WTC11 (cell line): Measurements from ENCODE around the gene CLCF1. TPM values are rescaled to one million over a fixed set of nuclear protein-coding genes. Genes with fewer than 3 reads are reported as not detected.

Source experiments
- ATAC-seq: fragments of 200-7000 bp; cut with Tn5 transposase; 2 replicates; pipeline ENCODE4 v1.10.0; 2021; ENCODE audit warnings: mild to moderate bottlenecking, moderate library complexity
- CTCF ChIA-PET: fragments of 300-600 bp; sonication (Branson Sonifier 250); formaldehyde crosslinking; loops from one replicate; lab custom pipeline; 2021; ENCODE audit warnings: antibody characterized with exemption; lab: Charles Lee
- POLR2A ChIA-PET: fragments of 350-600 bp; sonication (Branson Sonifier 250); formaldehyde crosslinking; loops from one replicate; lab custom pipeline; 2021; ENCODE audit warnings: antibody characterized with exemption; lab: Charles Lee
- DNase-seq: peaks from one replicate; pipeline ENCODE4 v3.0.0; 2021; ENCODE audit warnings: low spot score
- H3K27ac Mint-ChIP-seq: 2 replicates; pipeline ENCODE4 v1.8.0; 2021; ENCODE audit warnings: mixed read lengths
- H3K27me3 Mint-ChIP-seq: 2 replicates; pipeline ENCODE4 v1.8.0; 2021; ENCODE audit warnings: low read depth, mild to moderate bottlenecking, moderate library complexity, mixed read lengths
- H3K36me3 Mint-ChIP-seq: 2 replicates; pipeline ENCODE4 v1.8.0; 2021; ENCODE audit warnings: mixed read lengths
- H3K4me1 Mint-ChIP-seq: 2 replicates; pipeline ENCODE4 v1.8.0; 2022; ENCODE audit warnings: mixed read lengths
- H3K4me3 Mint-ChIP-seq: 2 replicates; pipeline ENCODE4 v1.8.0; 2021; ENCODE audit warnings: mild to moderate bottlenecking, moderate library complexity, mixed read lengths
- H3K9me3 Mint-ChIP-seq: 2 replicates; pipeline ENCODE4 v1.8.0; 2021; ENCODE audit warnings: mixed read lengths
- CREM ChIP-seq: sonication (generic); formaldehyde crosslinking; IDR thresholded peaks from 2 replicates; pipeline ENCODE4 v1.8.1; 2022; ENCODE audit warnings: mild to moderate bottlenecking, missing genetic modification reagents, moderate library complexity
- ELF4 ChIP-seq: sonication (generic); formaldehyde crosslinking; IDR thresholded peaks from 2 replicates; pipeline ENCODE4 v1.8.1; 2022; ENCODE audit warnings: low read depth, mild to moderate bottlenecking, moderate library complexity, missing genetic modification reagents
- EMX1 ChIP-seq: fragments of 250-450 bp; sonication (Bioruptor Pico); IDR thresholded peaks from 2 replicates; pipeline ENCODE4 v1.8.0; 2021; ENCODE audit warnings: mild to moderate bottlenecking
- ETV6 ChIP-seq: sonication (generic); formaldehyde crosslinking; IDR thresholded peaks from 2 replicates; pipeline ENCODE4 v1.8.1; 2022; ENCODE audit warnings: mild to moderate bottlenecking, missing genetic modification reagents
- FOXK1 ChIP-seq: sonication (generic); formaldehyde crosslinking; IDR thresholded peaks from 2 replicates; pipeline ENCODE4 v1.8.0; 2022; ENCODE audit warnings: mild to moderate bottlenecking, moderate library complexity, missing genetic modification reagents
- GABPB1 ChIP-seq: sonication (generic); formaldehyde crosslinking; IDR thresholded peaks from 2 replicates; pipeline ENCODE4 v1.8.1; 2023; ENCODE audit warnings: mild to moderate bottlenecking, missing genetic modification reagents
- NFATC4 ChIP-seq: fragments of 250-450 bp; sonication (Bioruptor Pico); IDR thresholded peaks from 2 replicates; pipeline ENCODE4 v1.9.0; 2021; ENCODE audit warnings: mild to moderate bottlenecking
- NFE2L1 ChIP-seq: sonication (generic); formaldehyde crosslinking; IDR thresholded peaks from 2 replicates; pipeline ENCODE4 v1.8.1; 2023; ENCODE audit warnings: missing genetic modification reagents
- ZNF263 ChIP-seq: sonication (generic); formaldehyde crosslinking; IDR thresholded peaks from 2 replicates; pipeline ENCODE4 v1.8.1; 2022; ENCODE audit warnings: low read depth, mild to moderate bottlenecking, moderate library complexity, missing genetic modification reagents
- ZNF416 ChIP-seq: fragments of 250-450 bp; sonication (Bioruptor Pico); IDR thresholded peaks from 2 replicates; pipeline ENCODE4 v1.9.0; 2021; ENCODE audit warnings: mild to moderate bottlenecking, inconsistent platforms
- total RNA-seq: library from RNA; stranded (reverse); gene quantifications from 3 replicates; pipeline ENCODE4 v1.2.3, GENCODE V29; 2021
- TF ChIP-seq, protein P1 (sequence below): sonication (generic); formaldehyde crosslinking; IDR thresholded peaks from 2 replicates; pipeline ENCODE4 v1.8.1; 2022; ENCODE audit warnings: low read depth, mild to moderate bottlenecking, moderate library complexity, missing genetic modification reagents, borderline replicate concordance
- TF ChIP-seq, protein P2 (sequence below): sonication (generic); formaldehyde crosslinking; IDR thresholded peaks from 2 replicates; pipeline ENCODE4 v1.8.0; 2022; ENCODE audit warnings: mild to moderate bottlenecking, missing genetic modification reagents
- TF ChIP-seq, protein P3 (sequence below): sonication (generic); formaldehyde crosslinking; IDR thresholded peaks from 2 replicates; pipeline ENCODE4 v1.8.1; 2022; ENCODE audit warnings: mild to moderate bottlenecking, moderate library complexity, missing genetic modification reagents
- TF ChIP-seq, protein P4 (sequence below): sonication (generic); formaldehyde crosslinking; IDR thresholded peaks from 2 replicates; pipeline ENCODE4 v1.8.1; 2023; ENCODE audit warnings: mild to moderate bottlenecking, missing genetic modification reagents, moderate library complexity
- TF ChIP-seq, protein P5 (sequence below): sonication (generic); formaldehyde crosslinking; IDR thresholded peaks from 2 replicates; pipeline ENCODE4 v1.8.1; 2023; ENCODE audit warnings: mild to moderate bottlenecking, missing genetic modification reagents
- TF ChIP-seq, protein P6 (sequence below): sonication (generic); formaldehyde crosslinking; IDR thresholded peaks from 2 replicates; pipeline ENCODE4 v1.8.0; 2022; ENCODE audit warnings: mild to moderate bottlenecking, missing genetic modification reagents
- TF ChIP-seq, protein P7 (sequence below): sonication (generic); formaldehyde crosslinking; IDR thresholded peaks from 2 replicates; pipeline ENCODE4 v1.8.0; 2023; ENCODE audit warnings: missing genetic modification reagents, mild to moderate bottlenecking, borderline replicate concordance
- TF ChIP-seq, protein P8 (sequence below): sonication (generic); formaldehyde crosslinking; IDR thresholded peaks from 2 replicates; pipeline ENCODE4 v1.8.1; 2022; ENCODE audit warnings: missing genetic modification reagents, borderline replicate concordance

The CLCF1 gene
- total RNA-seq, 1 experiment from 2014 or later: 0.92 TPM

DNA sequence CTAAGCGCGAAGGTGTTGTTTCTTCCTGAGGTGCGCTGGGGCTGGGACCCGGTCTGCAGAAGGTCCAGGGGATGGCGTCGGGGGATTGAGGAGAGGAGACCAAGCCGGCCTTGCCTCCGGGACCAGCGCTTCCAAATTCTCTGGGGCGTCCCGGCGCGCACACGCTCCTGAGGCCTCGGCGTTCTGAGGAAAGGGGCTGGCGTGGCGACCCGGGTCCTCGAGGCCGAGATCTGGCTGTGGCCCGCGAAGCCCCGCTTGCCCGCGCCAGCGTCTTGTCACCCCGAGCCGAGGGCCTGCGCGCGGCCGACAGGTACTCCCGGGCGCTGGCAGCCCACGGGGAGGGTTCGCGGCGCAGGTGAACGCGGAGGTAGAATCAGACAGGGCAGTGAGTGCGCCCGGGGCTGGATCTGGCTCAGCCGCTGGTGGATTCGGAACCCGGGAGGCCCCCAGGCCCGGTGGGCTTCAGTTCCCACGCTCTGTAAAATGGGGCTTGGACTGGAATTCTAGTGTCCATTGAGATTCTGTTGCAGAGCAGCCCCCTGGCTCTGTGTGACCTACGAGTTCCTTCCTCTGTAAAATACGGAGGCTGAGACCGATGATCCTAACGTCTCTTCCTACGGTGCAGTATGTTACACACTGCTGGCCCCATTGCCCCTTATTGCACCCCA lies 55.4 kb downstream of the CLCF1 start (continued):
- TF ChIP-seq, protein P1, sequence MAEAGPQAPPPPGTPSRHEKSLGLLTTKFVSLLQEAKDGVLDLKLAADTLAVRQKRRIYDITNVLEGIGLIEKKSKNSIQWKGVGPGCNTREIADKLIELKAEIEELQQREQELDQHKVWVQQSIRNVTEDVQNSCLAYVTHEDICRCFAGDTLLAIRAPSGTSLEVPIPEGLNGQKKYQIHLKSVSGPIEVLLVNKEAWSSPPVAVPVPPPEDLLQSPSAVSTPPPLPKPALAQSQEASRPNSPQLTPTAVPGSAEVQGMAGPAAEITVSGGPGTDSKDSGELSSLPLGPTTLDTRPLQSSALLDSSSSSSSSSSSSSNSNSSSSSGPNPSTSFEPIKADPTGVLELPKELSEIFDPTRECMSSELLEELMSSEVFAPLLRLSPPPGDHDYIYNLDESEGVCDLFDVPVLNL (CRISPR knock-in tag): no peak
- no peak for TF ChIP-seq ELF4
- TF ChIP-seq, protein P2, sequence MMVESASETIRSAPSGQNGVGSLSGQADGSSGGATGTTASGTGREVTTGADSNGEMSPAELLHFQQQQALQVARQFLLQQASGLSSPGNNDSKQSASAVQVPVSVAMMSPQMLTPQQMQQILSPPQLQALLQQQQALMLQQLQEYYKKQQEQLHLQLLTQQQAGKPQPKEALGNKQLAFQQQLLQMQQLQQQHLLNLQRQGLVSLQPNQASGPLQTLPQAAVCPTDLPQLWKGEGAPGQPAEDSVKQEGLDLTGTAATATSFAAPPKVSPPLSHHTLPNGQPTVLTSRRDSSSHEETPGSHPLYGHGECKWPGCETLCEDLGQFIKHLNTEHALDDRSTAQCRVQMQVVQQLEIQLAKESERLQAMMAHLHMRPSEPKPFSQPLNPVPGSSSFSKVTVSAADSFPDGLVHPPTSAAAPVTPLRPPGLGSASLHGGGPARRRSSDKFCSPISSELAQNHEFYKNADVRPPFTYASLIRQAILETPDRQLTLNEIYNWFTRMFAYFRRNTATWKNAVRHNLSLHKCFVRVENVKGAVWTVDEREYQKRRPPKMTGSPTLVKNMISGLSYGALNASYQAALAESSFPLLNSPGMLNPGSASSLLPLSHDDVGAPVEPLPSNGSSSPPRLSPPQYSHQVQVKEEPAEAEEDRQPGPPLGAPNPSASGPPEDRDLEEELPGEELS (CRISPR knock-in tag): peak; percentile 63; the same call in 1 of the 2 replicates
- TF ChIP-seq GABPB1 (CRISPR knock-in tag): 0 out of 2 replicates have a peak, but pooled peaks have one; percentile 8
- TF ChIP-seq, protein P3, sequence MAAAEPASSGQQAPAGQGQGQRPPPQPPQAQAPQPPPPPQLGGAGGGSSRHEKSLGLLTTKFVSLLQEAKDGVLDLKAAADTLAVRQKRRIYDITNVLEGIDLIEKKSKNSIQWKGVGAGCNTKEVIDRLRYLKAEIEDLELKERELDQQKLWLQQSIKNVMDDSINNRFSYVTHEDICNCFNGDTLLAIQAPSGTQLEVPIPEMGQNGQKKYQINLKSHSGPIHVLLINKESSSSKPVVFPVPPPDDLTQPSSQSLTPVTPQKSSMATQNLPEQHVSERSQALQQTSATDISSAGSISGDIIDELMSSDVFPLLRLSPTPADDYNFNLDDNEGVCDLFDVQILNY (CRISPR knock-in tag): peak; percentile 21; the same call in 1 of the 2 replicates
- TF ChIP-seq, protein P4, sequence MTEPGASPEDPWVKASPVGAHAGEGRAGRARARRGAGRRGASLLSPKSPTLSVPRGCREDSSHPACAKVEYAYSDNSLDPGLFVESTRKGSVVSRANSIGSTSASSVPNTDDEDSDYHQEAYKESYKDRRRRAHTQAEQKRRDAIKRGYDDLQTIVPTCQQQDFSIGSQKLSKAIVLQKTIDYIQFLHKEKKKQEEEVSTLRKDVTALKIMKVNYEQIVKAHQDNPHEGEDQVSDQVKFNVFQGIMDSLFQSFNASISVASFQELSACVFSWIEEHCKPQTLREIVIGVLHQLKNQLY: no peak
- TF ChIP-seq, all 79 proteins: peak for 8

DNA sequence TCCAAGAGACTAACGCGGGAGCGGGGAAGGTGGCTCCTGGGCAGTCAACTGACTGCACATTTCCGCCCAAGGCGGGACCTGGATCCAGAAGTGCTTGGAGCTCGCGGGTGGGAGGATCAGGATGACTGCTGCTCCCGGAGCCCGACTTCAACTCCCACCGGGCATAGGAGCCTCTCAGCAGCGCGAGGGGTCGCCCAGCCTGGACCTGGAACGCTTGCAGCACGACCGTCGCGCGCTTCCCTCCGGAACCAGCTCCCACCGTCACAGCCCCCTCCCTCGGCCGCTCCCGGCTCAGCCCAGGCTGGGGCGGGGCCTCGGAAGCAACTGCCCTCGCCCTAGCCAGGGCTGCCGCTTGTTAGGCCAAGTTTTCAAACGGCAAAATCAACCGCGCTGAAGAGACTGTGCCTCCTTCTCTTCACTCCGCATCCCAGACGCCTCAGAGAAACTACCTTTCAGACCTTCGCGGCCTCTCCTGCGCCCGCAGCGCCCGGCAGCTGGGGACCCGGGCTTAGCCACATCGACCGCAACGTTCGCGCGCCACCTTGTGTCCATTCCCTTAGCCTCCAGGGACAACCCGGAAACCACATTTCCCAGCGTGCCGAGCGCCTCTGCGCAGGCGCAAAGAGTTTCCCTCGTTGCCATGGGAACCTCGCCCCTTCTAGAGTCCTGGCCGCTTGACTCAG lies 56.1 kb downstream of the CLCF1 start:
- Mint-ChIP-seq H3K4me3 (peak overlapping the region; percentile 91), H3K27me3 (peaks cover 41% of the 10 kb centered on the region), H3K9me3 (no peaks in the 10 kb centered on the region), H3K36me3 (no peaks in the 10 kb centered on the region), H3K27ac (peak overlapping the region; percentile 96), H3K4me1 (peaks cover 5% of the 10 kb centered on the region)
- CTCF ChIA-PET: interaction anchor here (0.5 to 5.4 kb wide), 57 partner anchors 9 to 1322 kb away, joined by 3 to 122 read pairs (median 5); partner anchors contain the start of genes AIP, ANKRD13D, CLCF1 and GRK2
- ATAC-seq (peak; percentile 83), DNase-seq (peak; percentile 99)
- POLR2A ChIA-PET: interaction anchor here (0.6 to 1.4 kb wide), 6 partner anchors 15 to 121 kb away, joined by 3 to 10 read pairs (median 4); partner anchors contain the start of genes GRK2, POLD4 and SSH3
- TF ChIP-seq ZNF416 (CRISPR knock-in tag): no peak
- no peak; the same call in 1 of the 2 replicates for TF ChIP-seq FOXK1 (CRISPR knock-in tag)
- TF ChIP-seq, protein P5, sequence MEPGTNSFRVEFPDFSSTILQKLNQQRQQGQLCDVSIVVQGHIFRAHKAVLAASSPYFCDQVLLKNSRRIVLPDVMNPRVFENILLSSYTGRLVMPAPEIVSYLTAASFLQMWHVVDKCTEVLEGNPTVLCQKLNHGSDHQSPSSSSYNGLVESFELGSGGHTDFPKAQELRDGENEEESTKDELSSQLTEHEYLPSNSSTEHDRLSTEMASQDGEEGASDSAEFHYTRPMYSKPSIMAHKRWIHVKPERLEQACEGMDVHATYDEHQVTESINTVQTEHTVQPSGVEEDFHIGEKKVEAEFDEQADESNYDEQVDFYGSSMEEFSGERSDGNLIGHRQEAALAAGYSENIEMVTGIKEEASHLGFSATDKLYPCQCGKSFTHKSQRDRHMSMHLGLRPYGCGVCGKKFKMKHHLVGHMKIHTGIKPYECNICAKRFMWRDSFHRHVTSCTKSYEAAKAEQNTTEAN (CRISPR knock-in tag): no peak
- TF ChIP-seq NFATC4 (CRISPR knock-in tag): no peak
- TF ChIP-seq, protein P6, sequence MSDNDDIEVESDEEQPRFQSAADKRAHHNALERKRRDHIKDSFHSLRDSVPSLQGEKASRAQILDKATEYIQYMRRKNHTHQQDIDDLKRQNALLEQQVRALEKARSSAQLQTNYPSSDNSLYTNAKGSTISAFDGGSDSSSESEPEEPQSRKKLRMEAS (CRISPR knock-in tag): peak; percentile 59; the same call in 1 of the 2 replicates
- no peak for TF ChIP-seq ETV6
- no peak for TF ChIP-seq EMX1 (CRISPR knock-in tag)
- peak; percentile 15; the same call in 1 of the 2 replicates for TF ChIP-seq CREM (CRISPR knock-in tag)
- no peak for TF ChIP-seq ZNF263 (CRISPR knock-in tag)
- no peak for TF ChIP-seq NFE2L1
- TF ChIP-seq, protein P7, sequence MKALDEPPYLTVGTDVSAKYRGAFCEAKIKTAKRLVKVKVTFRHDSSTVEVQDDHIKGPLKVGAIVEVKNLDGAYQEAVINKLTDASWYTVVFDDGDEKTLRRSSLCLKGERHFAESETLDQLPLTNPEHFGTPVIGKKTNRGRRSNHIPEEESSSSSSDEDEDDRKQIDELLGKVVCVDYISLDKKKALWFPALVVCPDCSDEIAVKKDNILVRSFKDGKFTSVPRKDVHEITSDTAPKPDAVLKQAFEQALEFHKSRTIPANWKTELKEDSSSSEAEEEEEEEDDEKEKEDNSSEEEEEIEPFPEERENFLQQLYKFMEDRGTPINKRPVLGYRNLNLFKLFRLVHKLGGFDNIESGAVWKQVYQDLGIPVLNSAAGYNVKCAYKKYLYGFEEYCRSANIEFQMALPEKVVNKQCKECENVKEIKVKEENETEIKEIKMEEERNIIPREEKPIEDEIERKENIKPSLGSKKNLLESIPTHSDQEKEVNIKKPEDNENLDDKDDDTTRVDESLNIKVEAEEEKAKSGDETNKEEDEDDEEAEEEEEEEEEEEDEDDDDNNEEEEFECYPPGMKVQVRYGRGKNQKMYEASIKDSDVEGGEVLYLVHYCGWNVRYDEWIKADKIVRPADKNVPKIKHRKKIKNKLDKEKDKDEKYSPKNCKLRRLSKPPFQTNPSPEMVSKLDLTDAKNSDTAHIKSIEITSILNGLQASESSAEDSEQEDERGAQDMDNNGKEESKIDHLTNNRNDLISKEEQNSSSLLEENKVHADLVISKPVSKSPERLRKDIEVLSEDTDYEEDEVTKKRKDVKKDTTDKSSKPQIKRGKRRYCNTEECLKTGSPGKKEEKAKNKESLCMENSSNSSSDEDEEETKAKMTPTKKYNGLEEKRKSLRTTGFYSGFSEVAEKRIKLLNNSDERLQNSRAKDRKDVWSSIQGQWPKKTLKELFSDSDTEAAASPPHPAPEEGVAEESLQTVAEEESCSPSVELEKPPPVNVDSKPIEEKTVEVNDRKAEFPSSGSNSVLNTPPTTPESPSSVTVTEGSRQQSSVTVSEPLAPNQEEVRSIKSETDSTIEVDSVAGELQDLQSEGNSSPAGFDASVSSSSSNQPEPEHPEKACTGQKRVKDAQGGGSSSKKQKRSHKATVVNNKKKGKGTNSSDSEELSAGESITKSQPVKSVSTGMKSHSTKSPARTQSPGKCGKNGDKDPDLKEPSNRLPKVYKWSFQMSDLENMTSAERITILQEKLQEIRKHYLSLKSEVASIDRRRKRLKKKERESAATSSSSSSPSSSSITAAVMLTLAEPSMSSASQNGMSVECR: peak; percentile 58; the same call in 1 of the 2 replicates
- TF ChIP-seq, protein P8, sequence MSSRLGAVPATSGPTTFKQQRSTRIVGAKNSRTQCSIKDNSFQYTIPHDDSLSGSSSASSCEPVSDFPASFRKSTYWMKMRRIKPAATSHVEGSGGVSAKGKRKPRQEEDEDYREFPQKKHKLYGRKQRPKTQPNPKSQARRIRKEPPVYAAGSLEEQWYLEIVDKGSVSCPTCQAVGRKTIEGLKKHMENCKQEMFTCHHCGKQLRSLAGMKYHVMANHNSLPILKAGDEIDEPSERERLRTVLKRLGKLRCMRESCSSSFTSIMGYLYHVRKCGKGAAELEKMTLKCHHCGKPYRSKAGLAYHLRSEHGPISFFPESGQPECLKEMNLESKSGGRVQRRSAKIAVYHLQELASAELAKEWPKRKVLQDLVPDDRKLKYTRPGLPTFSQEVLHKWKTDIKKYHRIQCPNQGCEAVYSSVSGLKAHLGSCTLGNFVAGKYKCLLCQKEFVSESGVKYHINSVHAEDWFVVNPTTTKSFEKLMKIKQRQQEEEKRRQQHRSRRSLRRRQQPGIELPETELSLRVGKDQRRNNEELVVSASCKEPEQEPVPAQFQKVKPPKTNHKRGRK (CRISPR knock-in tag): no peak
- 0 out of 2 replicates have a peak, but pooled peaks have one; percentile 7 for TF ChIP-seq GABPB1 (CRISPR knock-in tag)
